Activated gamma-delta T cell (primary cell): Measurements from ENCODE around the gene CABP7.

ENCODE experiments used
- DNase-seq: peaks from one replicate; lab custom pipeline; 2025; lab: John Stamatoyannopoulos, UW

The CABP7 gene

DNA sequence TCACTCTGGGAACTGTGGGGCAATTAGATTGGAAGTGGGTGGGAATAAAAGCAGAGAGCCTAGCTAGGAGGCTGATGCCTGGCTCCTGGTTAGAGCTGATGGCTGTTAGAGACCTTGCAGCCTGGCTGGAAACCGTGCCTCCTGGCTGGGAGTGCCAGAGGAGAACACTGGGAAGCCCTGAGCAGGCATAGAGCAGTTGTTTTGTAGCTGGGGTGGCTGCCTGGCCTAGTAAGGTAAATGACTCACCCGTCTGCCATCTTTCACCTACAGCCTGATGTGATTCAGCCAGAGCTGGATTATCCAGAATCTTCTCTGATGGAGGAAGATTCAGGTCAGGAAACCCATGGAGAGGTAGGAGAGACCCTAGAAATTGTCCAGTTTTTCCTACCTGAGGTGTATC lies 53.4 kb downstream of the CABP7 start:
- no peak for DNase-seq

DNA sequence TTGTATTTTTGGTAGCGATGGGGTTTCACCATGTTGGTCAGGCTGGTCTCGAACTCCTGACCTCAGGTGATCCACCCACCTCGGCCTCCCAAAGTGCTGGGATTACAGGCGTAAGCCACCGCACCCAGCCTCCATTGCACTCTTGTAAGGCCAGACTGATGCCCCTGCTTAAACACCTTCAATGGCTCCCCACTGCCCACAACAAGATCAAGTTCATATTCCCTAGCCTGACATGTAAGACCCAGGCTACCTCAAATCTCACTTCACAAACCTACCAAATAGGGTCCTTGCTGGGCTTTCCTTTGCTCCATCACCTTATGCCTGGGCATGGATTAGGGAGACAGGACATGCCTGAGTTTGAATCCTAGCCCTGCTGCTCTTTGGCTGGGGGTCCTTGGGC lies 60.4 kb downstream of the CABP7 start:
- no peak for DNase-seq

DNA sequence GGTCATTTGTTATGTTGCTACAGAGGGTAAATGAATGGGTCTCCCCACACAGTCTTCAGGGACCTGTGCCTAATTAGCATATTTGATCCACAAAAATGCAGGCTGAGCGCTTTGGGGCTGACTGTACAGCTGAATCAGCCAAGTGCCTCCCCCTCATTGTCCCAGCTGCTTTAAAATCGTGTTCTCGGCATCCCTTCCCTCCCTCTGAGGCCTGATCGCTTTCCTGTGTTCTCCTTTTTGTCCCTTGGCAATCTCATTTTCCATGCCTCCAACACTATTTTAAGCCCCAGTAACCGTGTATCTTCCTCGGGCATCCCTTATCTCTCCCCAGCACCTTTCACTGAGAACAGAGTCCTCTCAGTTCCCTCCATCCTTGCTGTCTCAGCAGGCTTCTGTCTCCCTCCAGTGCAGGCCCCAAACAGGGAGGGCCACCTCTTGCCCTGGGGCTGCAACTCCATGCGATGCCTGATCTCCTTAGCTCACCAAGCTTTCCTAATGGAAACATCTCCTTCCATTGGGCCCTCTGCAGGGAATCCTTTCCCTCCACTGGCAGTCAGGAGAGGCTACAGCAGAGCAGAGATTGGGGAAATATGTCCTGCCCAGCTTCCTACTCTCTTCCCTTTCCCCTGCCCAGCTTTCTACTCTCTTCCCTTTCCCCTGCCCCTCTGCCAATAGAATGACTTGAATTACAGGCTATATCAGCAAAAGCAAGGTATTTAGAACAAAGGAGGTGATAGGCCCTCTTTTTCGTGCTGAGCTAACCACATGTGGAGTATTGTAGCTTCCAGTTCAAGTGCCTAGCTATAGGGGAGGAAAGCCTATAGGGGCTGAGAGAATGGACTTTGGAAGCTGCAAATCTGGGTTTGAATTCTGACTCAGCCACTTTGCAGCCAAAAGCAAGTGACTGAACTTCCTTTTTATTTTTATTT lies 61.2 kb downstream of the CABP7 start:
- DNase-seq: no peak
